GM21528 (cell line): Measurements from ENCODE around the gene MMP13.
"Not testable (repeated sequence)": the region's sequence is repeated elsewhere in the genome, so short reads cannot be mapped to it uniquely, and the experiment has no call there.

ENCODE experiments used
- ATAC-seq: cut with Tn5 transposase; IDR thresholded peaks from one replicate; pipeline ENCODE4 v1.9.1; 2021; ENCODE audit warnings: mild to moderate bottlenecking, moderate library complexity; ENCODE audit not compliant: unreplicated experiment, low FRiP score

MMP13 gene

DNA sequence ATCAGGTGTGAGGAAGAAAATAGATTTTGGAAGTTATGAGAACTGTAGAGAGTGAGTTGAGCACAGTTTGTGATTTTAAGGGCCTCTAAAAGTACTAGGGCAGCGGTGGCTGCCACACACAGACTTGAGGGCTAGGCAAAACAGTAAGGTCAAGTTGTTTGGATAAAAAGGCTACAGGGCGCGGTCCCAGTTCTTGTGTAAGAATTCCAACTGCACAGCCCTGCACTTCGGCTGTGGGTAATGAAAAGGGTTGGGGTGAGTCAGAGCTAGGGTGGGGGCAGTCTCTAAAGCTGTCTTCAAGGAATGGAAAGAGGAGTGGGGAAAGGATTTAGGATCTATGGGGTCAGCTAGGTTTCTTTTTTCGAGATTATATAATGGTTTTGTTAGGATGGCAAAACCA is 49.7 kb downstream of the MMP13 start:
- not testable (repeated sequence) for ATAC-seq

DNA sequence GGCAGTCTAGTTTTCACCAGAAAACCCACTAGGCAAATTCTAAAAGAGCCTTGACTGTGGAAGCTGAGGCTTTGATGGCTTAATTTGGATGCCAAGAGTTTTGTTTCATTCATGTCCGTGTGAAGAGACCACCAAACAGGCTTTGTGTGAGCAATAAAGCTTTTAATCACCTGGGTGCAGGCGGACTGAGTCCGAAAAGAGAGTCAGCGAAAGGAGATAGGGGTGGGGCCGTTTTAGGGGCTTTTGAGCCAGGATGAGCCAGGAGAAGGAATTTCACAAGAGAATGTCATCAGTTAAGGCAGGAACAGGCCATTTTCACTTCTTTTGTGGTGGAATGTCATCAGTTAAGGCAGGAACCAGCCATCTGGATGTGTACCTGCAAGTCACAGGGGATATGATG is 51.6 kb downstream of the MMP13 start:
- not testable (repeated sequence) for ATAC-seq

DNA sequence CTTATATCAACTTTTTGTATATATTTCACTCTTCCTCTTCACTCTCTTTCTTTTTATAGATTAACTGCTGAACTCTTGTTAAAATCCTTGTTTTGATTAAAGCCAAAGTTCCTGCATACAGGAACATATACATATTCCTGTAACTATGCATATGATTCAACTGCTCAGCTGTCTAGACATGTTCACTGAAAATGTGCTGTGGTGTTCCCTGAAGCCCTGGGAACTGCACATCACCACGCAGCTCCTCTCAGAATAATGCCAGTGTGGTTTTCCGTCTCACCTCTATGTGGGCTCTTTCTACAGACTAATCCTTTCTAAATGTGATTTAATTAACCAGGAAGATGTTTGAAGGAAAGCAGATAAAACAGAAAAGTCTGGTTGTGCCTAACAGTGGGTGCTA is 55.2 kb downstream of the MMP13 start:
- ATAC-seq: no peak
